Neuronal stem cell (in vitro differentiated cells): ENCODE measurements around the gene PHLDB3.
A peak's percentile ranks its signal among the peaks of the same experiment; 100 is the strongest.

Experiments
- DNase-seq: peaks from one replicate; pipeline ENCODE4 v3.0.0-alpha.2; 2013; ENCODE audit warnings: low spot score
- H2AFZ ChIP-seq: one replicate; pipeline ENCODE4 v1.6.1; 2013; ENCODE audit warnings: mild to moderate bottlenecking, low read length, inconsistent platforms
- H2AK5ac ChIP-seq: 2 replicates; pipeline ENCODE4 v1.6.1; 2013; ENCODE audit warnings: low read depth, mild to moderate bottlenecking, inconsistent platforms, low read length, moderate library complexity, mixed read lengths
- H2BK120ac ChIP-seq: 2 replicates; pipeline ENCODE4 v1.6.1; 2013; ENCODE audit warnings: low read depth, mild to moderate bottlenecking, inconsistent platforms, low read length, moderate library complexity, mixed read lengths
- H2BK12ac ChIP-seq: one replicate; pipeline ENCODE4 v1.6.1; 2013; ENCODE audit warnings: low read length, inconsistent platforms
- H2BK15ac ChIP-seq: 2 replicates; pipeline ENCODE4 v1.6.1; 2013; ENCODE audit warnings: mild to moderate bottlenecking, low read length, inconsistent platforms, mixed read lengths
- H2BK5ac ChIP-seq: one replicate; pipeline ENCODE4 v1.6.1; 2013; ENCODE audit warnings: inconsistent platforms, mild to moderate bottlenecking, low read length, moderate library complexity
- H3K14ac ChIP-seq: one replicate; pipeline ENCODE4 v1.6.1; 2013; ENCODE audit warnings: low read length, inconsistent platforms
- H3K18ac ChIP-seq: 2 replicates; pipeline ENCODE4 v1.6.1; 2013; ENCODE audit warnings: low read length, inconsistent platforms
- H3K23ac ChIP-seq: 2 replicates; pipeline ENCODE4 v1.6.1; 2013; ENCODE audit warnings: low read depth, mild to moderate bottlenecking, mixed read lengths, low read length, inconsistent platforms; ENCODE audit not compliant: poor library complexity
- H3K27ac ChIP-seq: replicated peaks from 3 replicates; pipeline ENCODE4 v1.5.1; 2013; ENCODE audit warnings: low read length, inconsistent platforms
- H3K27me3 ChIP-seq, 3 experiments: 2 replicates each; pipeline ENCODE4 v1.6.1; 2013; ENCODE audit warnings: low read length in 3 of 3, mild to moderate bottlenecking in 2 of 3, inconsistent platforms in 1 of 3, low read depth in 1 of 3, mixed read lengths in 1 of 3, moderate library complexity in 1 of 3; ENCODE audit not compliant: control insufficient read depth in 3 of 3, insufficient read depth in 3 of 3
- H3K36me3 ChIP-seq, 2 donors: replicated peaks in 1 of 2; 2 replicates each; pipeline ENCODE4 v1.6.1; 2013; ENCODE audit warnings: low read length in 2 of 2; ENCODE audit not compliant: control insufficient read depth in 2 of 2, insufficient read depth in 2 of 2
- H3K4ac ChIP-seq: 2 replicates; pipeline ENCODE4 v1.6.1; 2013; ENCODE audit warnings: inconsistent platforms, mild to moderate bottlenecking, low read length, moderate library complexity
- H3K4me1 ChIP-seq, 2 donors: 1 replicate in 1 of 2; 2 replicates in 1 of 2; pipeline ENCODE4 v1.6.1; 2013; ENCODE audit warnings: low read length in 2 of 2, low read depth in 1 of 2; ENCODE audit not compliant: control insufficient read depth in 2 of 2, insufficient read depth in 1 of 2
- H3K4me2 ChIP-seq: one replicate; pipeline ENCODE4 v1.6.1; 2013; ENCODE audit warnings: mild to moderate bottlenecking, low read length, inconsistent platforms; ENCODE audit not compliant: insufficient read depth, poor library complexity, severe bottlenecking
- H3K4me3 ChIP-seq, 2 donors: 2 replicates each; pipeline ENCODE4 v1.5.1; 2013; ENCODE audit warnings: low read length in 2 of 2, mild to moderate bottlenecking in 2 of 2, inconsistent platforms in 1 of 2, moderate library complexity in 1 of 2
- H3K79me1 ChIP-seq: one replicate; pipeline ENCODE4 v1.6.1; 2013; ENCODE audit warnings: low read depth, mild to moderate bottlenecking, inconsistent platforms, low read length, moderate library complexity
- H3K9ac ChIP-seq: one replicate; pipeline ENCODE4 v1.6.1; 2013; ENCODE audit warnings: mild to moderate bottlenecking, low read depth, low read length, inconsistent platforms; ENCODE audit not compliant: poor library complexity
- H3K9me3 ChIP-seq, 2 donors: replicated peaks in 1 of 2; 2 replicates each; pipeline versions ENCODE3 to v1.6.1; 2013; ENCODE audit warnings: low read length in 2 of 2, mild to moderate bottlenecking in 2 of 2, inconsistent platforms in 1 of 2, low read depth in 1 of 2, mixed read lengths in 1 of 2, moderate library complexity in 1 of 2; ENCODE audit not compliant: control insufficient read depth in 2 of 2, insufficient read depth in 1 of 2
- H4K8ac ChIP-seq: one replicate; pipeline ENCODE4 v1.6.1; 2013; ENCODE audit warnings: low read depth, mild to moderate bottlenecking, inconsistent platforms, low read length, moderate library complexity
- H4K91ac ChIP-seq: one replicate; pipeline ENCODE4 v1.6.1; 2013; ENCODE audit warnings: low read length, low read depth, mild to moderate bottlenecking, inconsistent platforms; ENCODE audit not compliant: poor library complexity
- WGBS, 2 donors: extraction: QIAGEN DNeasy Blood & Tissue Kit; methylation state at CpG; one replicate each; pipeline ENCODE4 v1.1.7; 2013; ENCODE audit warnings: missing lambda C conversion rate in 2 of 2, mixed read lengths in 1 of 2; ENCODE audit not compliant: insufficient read length in 2 of 2, insufficient replicate concordance in 1 of 2; ENCODE audit errors: extremely low coverage in 2 of 2; 5-methylcytosine and 5-hydroxymethylcytosine counted together

Gene PHLDB3

DNA sequence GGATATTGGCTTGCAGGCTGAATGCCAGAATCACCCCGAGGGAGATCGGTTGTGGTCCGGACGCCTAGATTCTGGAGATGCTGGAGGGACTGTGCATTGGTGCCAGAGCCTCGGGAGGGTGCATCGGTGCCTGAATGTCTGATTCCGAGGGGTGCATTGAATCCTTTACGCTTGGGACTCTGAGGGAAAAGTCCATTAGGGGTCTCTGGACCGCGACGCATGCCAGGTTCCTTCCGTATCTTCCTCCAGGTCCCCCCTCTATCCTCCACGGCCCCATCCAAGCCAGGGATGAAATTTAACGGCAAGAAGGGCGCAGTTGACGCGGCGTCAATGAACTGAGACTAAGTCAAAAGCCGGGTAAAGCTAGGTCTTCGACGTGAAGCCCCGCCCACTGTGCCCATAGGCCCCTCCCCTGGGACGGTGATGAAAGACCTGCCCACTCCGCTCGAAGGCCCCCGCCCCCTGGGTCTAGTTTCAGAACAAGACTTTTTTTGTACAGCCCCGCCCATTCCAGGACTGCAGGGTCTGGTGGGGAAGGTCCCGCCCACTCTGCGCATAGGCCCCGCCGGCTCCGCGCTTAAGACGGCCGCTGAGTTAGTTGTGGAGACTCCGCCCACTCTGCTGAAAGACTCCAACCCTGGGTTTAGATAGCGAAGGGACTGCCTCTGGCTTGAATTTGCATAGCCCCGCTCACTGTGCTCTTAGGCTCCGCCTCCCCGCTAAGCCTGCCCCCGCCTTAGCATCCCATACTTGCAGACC is 29.2 kb upstream of the PHLDB3 start:
- Histone ChIP-seq H3K36me3 (peaks cover 9 to 30% of the 10 kb centered on the region in 2 donors), H3K4ac (no peak overlapping the region), H2AK5ac (no peak overlapping the region), H3K4me2 (peak overlapping the region; percentile 65), H3K79me1 (no peaks in the 10 kb centered on the region), H4K8ac (no peak overlapping the region), H3K4me1 (peaks cover 8 to 13% of the 10 kb centered on the region in 2 donors), H3K27ac (peak overlapping the region; percentile 81), H2BK12ac (no peak overlapping the region), H3K27me3 (no peaks in the 10 kb centered on the region), H2BK15ac (no peak overlapping the region), H3K9me3 (peaks cover 4 to 6% of the 10 kb centered on the region in 2 donors), H4K91ac (no peak overlapping the region), H3K4me3 (peak overlapping the region; percentile 43 to 69), H3K23ac (peak overlapping the region; percentile 32), H3K9ac (no peak overlapping the region), H3K14ac (no peak overlapping the region), H2BK120ac (no peak overlapping the region), H2BK5ac (no peak overlapping the region), H2AFZ (peak overlapping the region; percentile 88), H3K18ac (peak overlapping the region; percentile 80)
- peak; percentile 99 for DNase-seq
- WGBS, 2 donors, result no CpG with 5 or more reads among the region's 41 CpGs

GRCh38 chr19:43532962-43533545 is 28.5 kb upstream of the PHLDB3 start, which contains the start of gene ZNF575:
Gene ZNF575, plus strand, starts transcription at chr19:43533188. Its CDS starts 1,235 bp downstream, at chr19:43534423.
- peaks cover 8 to 13% of the 10 kb centered on the region in 2 donors for H3K4me1 ChIP-seq

GRCh38 chr19:43532571-43532961 is 28.0 kb upstream of the PHLDB3 start:
- no peak overlapping the region for H4K8ac ChIP-seq
- no peaks in the 10 kb centered on the region for H3K79me1 ChIP-seq
- H3K4me2 ChIP-seq, result peak overlapping the region; percentile 63
- no peak overlapping the region for H2BK120ac ChIP-seq
- peak overlapping the region; percentile 79 for H3K9ac ChIP-seq
- peak overlapping the region; percentile 43 to 69 for H3K4me3 ChIP-seq
- peak overlapping the region; percentile 89 for H3K18ac ChIP-seq
- peak overlapping the region; percentile 88 for H2AFZ ChIP-seq
- peaks cover 8 to 15% of the 10 kb centered on the region in 2 donors for H3K4me1 ChIP-seq
- no peak overlapping the region for H4K91ac ChIP-seq
- no peak overlapping the region for H2BK12ac ChIP-seq
- H3K14ac ChIP-seq, result no peak overlapping the region
- H3K9me3 ChIP-seq, result no peaks in the 10 kb centered on the region
- peaks cover 0 to 2% (median 0%) of the 10 kb centered on the region in 3 experiments for H3K27me3 ChIP-seq
- H3K27ac ChIP-seq, result peak overlapping the region; percentile 81
- H2BK5ac ChIP-seq, result no peak overlapping the region
- peak overlapping the region; percentile 76 for H2AK5ac ChIP-seq
- no peak for DNase-seq
- H3K23ac ChIP-seq, result no peak overlapping the region
- no peak overlapping the region for H2BK15ac ChIP-seq
- H3K36me3 ChIP-seq, result peaks cover 3 to 19% of the 10 kb centered on the region in 2 donors
- H3K4ac ChIP-seq, result no peak overlapping the region
- no CpG with 5 or more reads among the region's 16 CpGs for WGBS, 2 donors

More at GRCh38 chr19:43532962-43533545, 28.5 kb upstream of the PHLDB3 start, which contains the start of gene ZNF575:
- Histone ChIP-seq H2BK15ac (no peak within 1 kb of the TSS), H3K9ac (peak within 1 kb of the TSS; percentile 79), H2BK12ac (no peak within 1 kb of the TSS), H2AK5ac (peak within 1 kb of the TSS; percentile 76), H3K4me2 (peak within 1 kb of the TSS; percentile 65), H4K91ac (no peak within 1 kb of the TSS), H3K9me3 (no peaks in the 10 kb centered on the region), H4K8ac (no peak within 1 kb of the TSS), H3K23ac (peak within 1 kb of the TSS; percentile 32), H3K18ac (peak within 1 kb of the TSS; percentile 89), H3K14ac (no peak within 1 kb of the TSS), H3K27ac (peak within 1 kb of the TSS; percentile 81), H3K4me3 (peak within 1 kb of the TSS; percentile 43 to 69), H3K36me3 (peaks cover 3 to 24% of the 10 kb centered on the region in 2 donors), H2AFZ (peak within 1 kb of the TSS; percentile 88), H2BK5ac (no peak within 1 kb of the TSS), H2BK120ac (no peak within 1 kb of the TSS), H3K79me1 (no peaks in the 10 kb centered on the region), H3K27me3 (no peaks in the 10 kb centered on the region), H3K4ac (no peak within 1 kb of the TSS)
- no CpG with 5 or more reads among the region's 47 CpGs for WGBS, 2 donors
- peak; percentile 93 for DNase-seq
